OCI-LY3 (cell line): ENCODE results near the gene PCBP2.

Experiments
- H2AFZ ChIP-seq: fragments of 200-600, 300-600 bp; shearing (Covaris generic); 2 replicates; pipeline ENCODE4 v1.6.0; 2014; ENCODE audit warnings: antibody characterized with exemption, low read depth, low read length
- H3K27ac ChIP-seq: fragments of 200-600, 300-600 bp; sonication (generic); 2 replicates; pipeline ENCODE4 v1.5.1; 2014; ENCODE audit warnings: mild to moderate bottlenecking, low read length, moderate library complexity, mixed read lengths
- H3K27me3 ChIP-seq: fragments of 200-600, 300-600 bp; sonication (generic); 2 replicates; pipeline ENCODE4 v1.6.1; 2014; ENCODE audit warnings: low read depth, low read length, mixed read lengths
- H3K36me3 ChIP-seq: fragments of 200-600, 300-600 bp; sonication (generic); replicated peaks from 2 replicates; pipeline ENCODE3; 2014; ENCODE audit warnings: low read depth, low read length, mixed read lengths
- H3K4me1 ChIP-seq: fragments of 300-600, 200-600 bp; sonication (generic); 2 replicates; pipeline ENCODE4 v1.6.1; 2014; ENCODE audit warnings: low read length, mixed read lengths
- H3K4me2 ChIP-seq: fragments of 200-600, 300-600 bp; sonication (generic); 2 replicates; pipeline ENCODE4 v1.6.1; 2014; ENCODE audit warnings: low read length, mixed read lengths
- H3K4me3 ChIP-seq: fragments of 300-600, 200-600 bp; sonication (generic); 2 replicates; pipeline ENCODE4 v1.5.1; 2014; ENCODE audit warnings: antibody characterized with exemption, mild to moderate bottlenecking, low read length, moderate library complexity
- H3K79me2 ChIP-seq: fragments of 300-600, 200-600 bp; shearing (Covaris generic); 2 replicates; pipeline ENCODE4 v1.6.1; 2014; ENCODE audit warnings: mild to moderate bottlenecking, low read length, mixed read lengths
- H3K9ac ChIP-seq: fragments of 300-600, 200-600 bp; shearing (Covaris generic); 2 replicates; pipeline ENCODE4 v1.6.0; 2014; ENCODE audit warnings: mild to moderate bottlenecking, low read length, moderate library complexity
- H3K9me3 ChIP-seq: fragments of 200-600, 300-600 bp; shearing (Covaris generic); 2 replicates; pipeline ENCODE4 v1.6.1; 2014; ENCODE audit warnings: low read length, mixed read lengths; ENCODE audit not compliant: insufficient read depth
- H4K20me1 ChIP-seq: fragments of 200-600, 300-600 bp; sonication (generic); 2 replicates; pipeline ENCODE4 v1.6.1; 2016; ENCODE audit warnings: low read length, mixed read lengths; ENCODE audit not compliant: insufficient read depth
- CTCF ChIP-seq: fragments of 200-600, 300-600 bp; sonication (generic); IDR thresholded peaks from 2 replicates; pipeline ENCODE4 v1.5.1; 2014; ENCODE audit warnings: antibody characterized with exemption, low read length, low read depth
- EZH2phosphoT487 ChIP-seq: fragments of 200-600 bp; shearing (Covaris generic); IDR thresholded peaks from 2 replicates; pipeline ENCODE4 v1.6.1; 2018; ENCODE audit warnings: antibody characterized with exemption, mixed run types, low read depth

Gene PCBP2

GRCh38 chr12:53500142-53500775 is 48.4 kb downstream of the PCBP2 start:
- Histone ChIP-seq H3K9me3 (no peaks in the 10 kb centered on the region), H3K27me3 (no peaks in the 10 kb centered on the region), H3K4me3 (peak overlapping the region; percentile 80), H3K36me3 (no peaks in the 10 kb centered on the region), H3K4me1 (peaks cover 24% of the 10 kb centered on the region), H3K27ac (peak overlapping the region; percentile 58), H3K4me2 (peak overlapping the region; percentile 91), H4K20me1 (no peaks in the 10 kb centered on the region), H2AFZ (no peak overlapping the region), H3K9ac (peak overlapping the region; percentile 76), H3K79me2 (peaks cover 17% of the 10 kb centered on the region)
- no peak for TF ChIP-seq EZH2phosphoT487
- no peak for TF ChIP-seq CTCF

GRCh38 chr12:53500776-53501614 is 49.1 kb downstream of the PCBP2 start, which contains the start of gene TARBP2:
Gene TARBP2 (plus strand): TSS chr12:53501283. CDS start chr12:53501409, 126 bp downstream.
- Histone ChIP-seq H3K9me3 (no peaks in the 10 kb centered on the region), H3K36me3 (no peaks in the 10 kb centered on the region), H4K20me1 (no peaks in the 10 kb centered on the region), H3K4me2 (peak within 1 kb of the TSS; percentile 100), H3K4me1 (peaks cover 24% of the 10 kb centered on the region), H2AFZ (peak within 1 kb of the TSS; percentile 78; the same call in 1 of the 2 replicates), H3K4me3 (peak within 1 kb of the TSS; percentile 80), H3K27me3 (no peaks in the 10 kb centered on the region), H3K79me2 (peaks cover 17% of the 10 kb centered on the region), H3K27ac (peak within 1 kb of the TSS; percentile 83), H3K9ac (peak within 1 kb of the TSS; percentile 88)
- no peak for TF ChIP-seq EZH2phosphoT487
- no peak for TF ChIP-seq CTCF

GRCh38 chr12:53501615-53502181 is 49.8 kb downstream of the PCBP2 start:
- peak overlapping the region; percentile 80 for H3K4me3 ChIP-seq
- no peaks in the 10 kb centered on the region for H4K20me1 ChIP-seq
- H3K4me2 ChIP-seq: peak overlapping the region; percentile 100
- peak overlapping the region; percentile 83 for H3K27ac ChIP-seq
- peaks cover 17% of the 10 kb centered on the region for H3K79me2 ChIP-seq
- H3K27me3 ChIP-seq: no peaks in the 10 kb centered on the region
- H2AFZ ChIP-seq: peak overlapping the region; percentile 78; the same call in 1 of the 2 replicates
- no peaks in the 10 kb centered on the region for H3K36me3 ChIP-seq
- H3K9me3 ChIP-seq: no peaks in the 10 kb centered on the region
- peak overlapping the region; percentile 88 for H3K9ac ChIP-seq
- TF ChIP-seq CTCF: no peak
- TF ChIP-seq EZH2phosphoT487: no peak
- H3K4me1 ChIP-seq: peaks cover 24% of the 10 kb centered on the region

GRCh38 chr12:53502331-53502730 is 50.4 kb downstream of the PCBP2 start:
- no peaks in the 10 kb centered on the region for H3K27me3 ChIP-seq
- TF ChIP-seq CTCF (no peak), EZH2phosphoT487 (no peak)
- H3K36me3 ChIP-seq: peaks cover 1% of the 10 kb centered on the region
- H4K20me1 ChIP-seq: no peaks in the 10 kb centered on the region
- H3K4me2 ChIP-seq: peak overlapping the region; percentile 100
- no peak overlapping the region for H2AFZ ChIP-seq
- no peaks in the 10 kb centered on the region for H3K9me3 ChIP-seq
- no peak overlapping the region for H3K27ac ChIP-seq
- H3K79me2 ChIP-seq: peaks cover 17% of the 10 kb centered on the region
- peaks cover 24% of the 10 kb centered on the region for H3K4me1 ChIP-seq
- peak overlapping the region; percentile 80 for H3K4me3 ChIP-seq
- H3K9ac ChIP-seq: no peak overlapping the region
